SJSA1 (cell line): Measurements from ENCODE around the gene EBNA1BP2. TPM values are rescaled to one million over a fixed set of nuclear protein-coding genes. Genes with fewer than 3 reads are reported as not detected.
"Not testable (repeated sequence)": the region's sequence is repeated elsewhere in the genome, so short reads cannot be mapped to it uniquely, and the experiment has no call there.

Experiments
- DNase-seq, 2 experiments: peaks; one replicate each; pipeline ENCODE4 v3.0.0-alpha.2; 2015 to 2020; ENCODE audit warnings: low spot score in 2 of 2, low read depth in 1 of 2
- H3K27ac ChIP-seq: fragments of 250-450 bp; sonication (Bioruptor Pico); 2 replicates; pipeline ENCODE4 v1.5.1; 2020; ENCODE audit warnings: mild to moderate bottlenecking, moderate library complexity
- H3K27me3 ChIP-seq: fragments of 250-450 bp; sonication (Bioruptor Pico); replicated peaks from 2 replicates; pipeline ENCODE4 v1.5.1; 2020; ENCODE audit warnings: mild to moderate bottlenecking, moderate library complexity
- H3K36me3 ChIP-seq: fragments of 250-450 bp; sonication (Bioruptor Pico); 2 replicates; pipeline ENCODE4 v1.5.1; 2020; ENCODE audit warnings: mild to moderate bottlenecking
- H3K4me1 ChIP-seq: fragments of 250-450 bp; sonication (Bioruptor Pico); replicated peaks from 2 replicates; pipeline ENCODE4 v1.6.1; 2021; ENCODE audit warnings: mild to moderate bottlenecking
- H3K4me3 ChIP-seq: fragments of 250-450 bp; sonication (Bioruptor Pico); 2 replicates; pipeline ENCODE4 v1.5.1; 2020; ENCODE audit warnings: mild to moderate bottlenecking
- H3K9me3 ChIP-seq: fragments of 250-450 bp; sonication (Bioruptor Pico); replicated peaks from 2 replicates; pipeline ENCODE4 v1.5.1; 2020; ENCODE audit warnings: mild to moderate bottlenecking
- total RNA-seq: library from RNA; depleted of rRNA; stranded (reverse); fragments of >200 nt; shearing (Covaris generic); gene quantifications from 2 replicates; pipeline ENCODE4 v1.2.3, GENCODE V29; 2014

The EBNA1BP2 gene
- total RNA-seq, 1 experiment from 2014 or later: 235 TPM

- H3K27ac ChIP-seq: no peak overlapping the region
- H3K36me3 ChIP-seq: no peaks in the 10 kb centered on the region
- H3K4me3 ChIP-seq: no peak overlapping the region
- H3K9me3 ChIP-seq: no peaks in the 10 kb centered on the region
- no peak for DNase-seq
- peaks cover 1% of the 10 kb centered on the region for H3K4me1 ChIP-seq
- peaks cover 15% of the 10 kb centered on the region for H3K27me3 ChIP-seq
Measured at GRCh38 chr1:43152866-43153265, 19.2 kb downstream of the EBNA1BP2 start.

- no peak for DNase-seq
- Histone ChIP-seq H3K9me3 (no peaks in the 10 kb centered on the region), H3K27ac (no peak overlapping the region)
Measured at GRCh38 chr1:43149889-43150288, 22.2 kb downstream of the EBNA1BP2 start.

GRCh38 chr1:43147625-43148327, 24.3 kb downstream of the EBNA1BP2 start:
- Histone ChIP-seq H3K27ac (no peak overlapping the region), H3K9me3 (no peaks in the 10 kb centered on the region), H3K27me3 (peaks cover 41% of the 10 kb centered on the region), H3K4me1 (peaks cover 5% of the 10 kb centered on the region), H3K36me3 (no peaks in the 10 kb centered on the region), H3K4me3 (peak overlapping the region; percentile 24)
- peak; percentile 26 to 59 for DNase-seq

More at GRCh38 chr1:43149889-43150288, 22.2 kb downstream of the EBNA1BP2 start:
- no peak overlapping the region for H3K4me3 ChIP-seq
- peaks cover 5% of the 10 kb centered on the region for H3K4me1 ChIP-seq
- peaks cover 41% of the 10 kb centered on the region for H3K27me3 ChIP-seq
- no peaks in the 10 kb centered on the region for H3K36me3 ChIP-seq

- no peaks in the 10 kb centered on the region; the same call in 1 of the 2 replicates for H3K9me3 ChIP-seq
- H3K4me1 ChIP-seq: peaks cover 5% of the 10 kb centered on the region
- no peak for DNase-seq
Measured at GRCh38 chr1:43144237-43144636, 27.9 kb downstream of the EBNA1BP2 start.

GRCh38 chr1:43143441-43143888, 28.6 kb downstream of the EBNA1BP2 start:
- no peak overlapping the region for H3K27ac ChIP-seq
- peaks cover 32% of the 10 kb centered on the region for H3K27me3 ChIP-seq
- peaks cover 5% of the 10 kb centered on the region for H3K4me1 ChIP-seq
- H3K9me3 ChIP-seq: no peaks in the 10 kb centered on the region; the same call in 1 of the 2 replicates
- H3K4me3 ChIP-seq: no peak overlapping the region
- no peak for DNase-seq
- no peaks in the 10 kb centered on the region for H3K36me3 ChIP-seq

More at GRCh38 chr1:43144237-43144636, 27.9 kb downstream of the EBNA1BP2 start:
- no peak overlapping the region for H3K27ac ChIP-seq
- H3K36me3 ChIP-seq: no peaks in the 10 kb centered on the region
- H3K27me3 ChIP-seq: peaks cover 39% of the 10 kb centered on the region
- no peak overlapping the region for H3K4me3 ChIP-seq

GRCh38 chr1:43140583-43140982, 31.5 kb downstream of the EBNA1BP2 start:
- DNase-seq: no peak
- peaks cover 3% of the 10 kb centered on the region; the same call in 1 of the 2 replicates for H3K27me3 ChIP-seq
- H3K4me3 ChIP-seq: no peak overlapping the region
- H3K27ac ChIP-seq: no peak overlapping the region
- H3K4me1 ChIP-seq: no peaks in the 10 kb centered on the region
- no peaks in the 10 kb centered on the region for H3K36me3 ChIP-seq
- no peaks in the 10 kb centered on the region; the same call in 1 of the 2 replicates for H3K9me3 ChIP-seq

GRCh38 chr1:43140010-43140409, 32.1 kb downstream of the EBNA1BP2 start:
- Histone ChIP-seq H3K36me3 (no peaks in the 10 kb centered on the region), H3K9me3 (no peaks in the 10 kb centered on the region; the same call in 1 of the 2 replicates), H3K27ac (no peak overlapping the region), H3K4me1 (no peaks in the 10 kb centered on the region), H3K27me3 (no peaks in the 10 kb centered on the region), H3K4me3 (no peak overlapping the region)
- no peak for DNase-seq

GRCh38 chr1:43139295-43139694, 32.8 kb downstream of the EBNA1BP2 start:
- H3K4me1 ChIP-seq, H3K27me3 ChIP-seq, H3K36me3 ChIP-seq, H3K27ac ChIP-seq, H3K9me3 ChIP-seq, DNase-seq, H3K4me3 ChIP-seq: not testable (repeated sequence)

- no peak overlapping the region for H3K4me3 ChIP-seq
- no peak for DNase-seq
- H3K27ac ChIP-seq: no peak overlapping the region
- H3K4me1 ChIP-seq: peaks cover 11% of the 10 kb centered on the region
- no peaks in the 10 kb centered on the region for H3K27me3 ChIP-seq
- H3K9me3 ChIP-seq: peaks cover 3% of the 10 kb centered on the region; the same call in 1 of the 2 replicates
- no peaks in the 10 kb centered on the region for H3K36me3 ChIP-seq
Measured at GRCh38 chr1:43137445-43138052, 34.5 kb downstream of the EBNA1BP2 start.

GRCh38 chr1:43135857-43136781, 36.0 kb downstream of the EBNA1BP2 start:
- no peak for DNase-seq
- no peak overlapping the region for H3K4me3 ChIP-seq
- H3K4me1 ChIP-seq: peaks cover 11% of the 10 kb centered on the region
- H3K36me3 ChIP-seq: no peaks in the 10 kb centered on the region
- no peak overlapping the region for H3K27ac ChIP-seq
- no peaks in the 10 kb centered on the region for H3K27me3 ChIP-seq
- peaks cover 3% of the 10 kb centered on the region for H3K9me3 ChIP-seq

- Histone ChIP-seq H3K9me3 (peaks cover 3% of the 10 kb centered on the region), H3K36me3 (no peaks in the 10 kb centered on the region), H3K27ac (no peak overlapping the region), H3K27me3 (no peaks in the 10 kb centered on the region), H3K4me3 (no peak overlapping the region), H3K4me1 (peaks cover 11% of the 10 kb centered on the region)
- DNase-seq: no peak
Measured at GRCh38 chr1:43134640-43135039, 37.5 kb downstream of the EBNA1BP2 start.

- Histone ChIP-seq H3K27me3 (no peaks in the 10 kb centered on the region), H3K36me3 (no peaks in the 10 kb centered on the region), H3K4me3 (no peak overlapping the region), H3K4me1 (peaks cover 11% of the 10 kb centered on the region), H3K27ac (0 out of 2 replicates have a peak overlapping the region, but pooled peaks have one; percentile 3), H3K9me3 (peaks cover 3% of the 10 kb centered on the region)
- peak in 1 of 2 experiments; percentile 51 for DNase-seq
Measured at GRCh38 chr1:43134068-43134467, 38.0 kb downstream of the EBNA1BP2 start.

GRCh38 chr1:43129426-43129825, 42.7 kb downstream of the EBNA1BP2 start:
- Histone ChIP-seq H3K4me1 (peaks cover 8% of the 10 kb centered on the region), H3K27ac (no peak overlapping the region), H3K36me3 (no peaks in the 10 kb centered on the region), H3K9me3 (no peaks in the 10 kb centered on the region; the same call in none of the 2 replicates), H3K27me3 (no peaks in the 10 kb centered on the region), H3K4me3 (no peak overlapping the region)
- no peak for DNase-seq
